ENCODE results near the gene UBAP2.

The UBAP2 gene

GRCh38 chr9:33878691-33879366 is 169.9 kb downstream of the UBAP2 start:
- no peak for DNase-seq (ENCODE audit: low spot score)

GRCh38 chr9:33877727-33878489 is 170.8 kb downstream of the UBAP2 start:
- DNase-seq (ENCODE audit: low spot score), result no peak
